GM23338 (cell line): ENCODE measurements around the gene SLAMF8. TPM values are rescaled to one million over a fixed set of nuclear protein-coding genes. Genes with fewer than 3 reads are reported as not detected.

Experiments
- ATAC-seq: fragments of 200-7000 bp; cut with Tn5 transposase; 3 replicates; pipeline ENCODE4 v1.9.1; 2020
- DNase-seq: peaks from one replicate; pipeline ENCODE4 v3.0.0-alpha.2; 2015; ENCODE audit warnings: low spot score
- H2AFZ ChIP-seq: fragments of 200-600 bp; sonication (generic); 2 replicates; pipeline ENCODE4 v1.8.0; 2016; ENCODE audit warnings: antibody characterized with exemption, mild to moderate bottlenecking, moderate library complexity
- H3F3A ChIP-seq: fragments of 200-600 bp; sonication (generic); replicated peaks from 2 replicates; pipeline ENCODE4 v1.8.0; 2017; ENCODE audit warnings: antibody characterized with exemption, mixed run types, low read depth
- H3K27ac ChIP-seq: fragments of 200-600 bp; sonication (generic); 2 replicates; pipeline ENCODE4 v1.6.1; 2016; ENCODE audit warnings: low read depth
- H3K27me3 ChIP-seq: fragments of 200-600 bp; sonication (generic); 2 replicates; pipeline ENCODE4 v1.8.0; 2016; ENCODE audit warnings: mild to moderate bottlenecking, mixed run types, moderate library complexity; ENCODE audit not compliant: insufficient read depth
- H3K36me3 ChIP-seq: fragments of 200-600 bp; sonication (generic); 2 replicates; pipeline ENCODE4 v1.8.0; 2016; ENCODE audit warnings: mild to moderate bottlenecking; ENCODE audit not compliant: insufficient read depth
- H3K4me1 ChIP-seq: fragments of 200-600 bp; sonication (generic); 2 replicates; pipeline ENCODE4 v1.8.0; 2016; ENCODE audit warnings: mild to moderate bottlenecking, moderate library complexity; ENCODE audit not compliant: insufficient read depth
- H3K4me2 ChIP-seq: fragments of 200-600 bp; sonication (generic); 2 replicates; pipeline ENCODE4 v1.7.1; 2017; ENCODE audit warnings: mixed run types
- H3K4me3 ChIP-seq: fragments of 200-600 bp; sonication (generic); 2 replicates; pipeline ENCODE4 v1.6.1; 2016; ENCODE audit warnings: mixed run types
- H3K79me2 ChIP-seq: fragments of 200-600 bp; sonication (generic); replicated peaks from 2 replicates; pipeline ENCODE4 v1.8.0; 2017; ENCODE audit warnings: mild to moderate bottlenecking; ENCODE audit not compliant: insufficient read depth
- H3K9me2 ChIP-seq: fragments of 200-600 bp; sonication (generic); 2 replicates; pipeline ENCODE4 v1.8.0; 2017; ENCODE audit not compliant: insufficient read depth
- H4K20me1 ChIP-seq: fragments of 200-600 bp; sonication (generic); replicated peaks from 2 replicates; pipeline ENCODE4 v1.8.0; 2017; ENCODE audit warnings: mild to moderate bottlenecking; ENCODE audit not compliant: insufficient read depth
- H3K27ac Mint-ChIP-seq: 2 replicates; pipeline ENCODE4 v1.8.0; 2020; ENCODE audit warnings: inconsistent platforms, mild to moderate bottlenecking, moderate library complexity, mixed read lengths
- H3K27me3 Mint-ChIP-seq: 3 replicates; pipeline ENCODE4 v1.8.0; 2022; ENCODE audit warnings: low read depth, mild to moderate bottlenecking, moderate library complexity, mixed read lengths, inconsistent platforms; ENCODE audit not compliant: insufficient read depth, poor library complexity
- H3K36me3 Mint-ChIP-seq: 3 replicates; pipeline ENCODE4 v1.8.0; 2021; ENCODE audit warnings: low read depth, mild to moderate bottlenecking, inconsistent platforms, moderate library complexity, mixed read lengths
- H3K4me1 Mint-ChIP-seq: 3 replicates; pipeline ENCODE4 v1.8.0; 2020; ENCODE audit warnings: mild to moderate bottlenecking, inconsistent platforms, mixed read lengths
- H3K4me3 Mint-ChIP-seq: 3 replicates; pipeline ENCODE4 v1.8.0; 2021; ENCODE audit warnings: moderate library complexity, mild to moderate bottlenecking, inconsistent platforms, mixed read lengths
- H3K9me3 Mint-ChIP-seq: 3 replicates; pipeline ENCODE4 v1.8.0; 2020; ENCODE audit warnings: moderate library complexity, mild to moderate bottlenecking, inconsistent platforms, mixed read lengths
- CREB1 ChIP-seq: fragments of 250-450 bp; sonication (Bioruptor Pico); IDR thresholded peaks from 2 replicates; pipeline ENCODE4 v1.5.0; 2020; ENCODE audit warnings: low read depth, mild to moderate bottlenecking, moderate library complexity
- ETS1 ChIP-seq: IDR thresholded peaks from 2 replicates; pipeline ENCODE4 v1.6.1; 2016; ENCODE audit warnings: antibody characterized with exemption
- EZH2 ChIP-seq: fragments of 200-600 bp; sonication (generic); IDR thresholded peaks from one replicate; pipeline ENCODE4 v1.8.0; 2017; ENCODE audit warnings: antibody characterized with exemption, mild to moderate bottlenecking, low read depth; ENCODE audit not compliant: unreplicated experiment
- EZH2phosphoT487 ChIP-seq: fragments of 200-600 bp; sonication (generic); IDR thresholded peaks from one replicate; pipeline ENCODE4 v1.8.1; 2018; ENCODE audit warnings: antibody characterized with exemption; ENCODE audit not compliant: unreplicated experiment
- NANOG ChIP-seq: IDR thresholded peaks from 2 replicates; pipeline ENCODE4 v1.6.1; 2016; ENCODE audit warnings: antibody characterized with exemption, borderline replicate concordance
- POLR2AphosphoS5 ChIP-seq: IDR thresholded peaks from 2 replicates; pipeline ENCODE4 v1.6.1; 2016; ENCODE audit warnings: antibody characterized with exemption, low read depth
- REST ChIP-seq: IDR thresholded peaks from one replicate; pipeline ENCODE4 v1.6.1; 2018; ENCODE audit warnings: antibody characterized with exemption; ENCODE audit not compliant: unreplicated experiment
- STAT1 ChIP-seq: IDR thresholded peaks from one replicate; pipeline ENCODE4 v1.6.1; 2016; ENCODE audit warnings: antibody characterized with exemption; ENCODE audit not compliant: unreplicated experiment
- ZNF114 ChIP-seq: fragments of 250-450 bp; sonication (Bioruptor Pico); IDR thresholded peaks from 2 replicates; pipeline ENCODE4 v1.5.0; 2020; ENCODE audit warnings: mild to moderate bottlenecking, moderate library complexity
- polyA plus RNA-seq: library from polyadenylated mRNA; unstranded; fragments of >200 nt; fragmentation: Nextera tagmentation; extraction: Ambion mirVana; gene quantifications from 2 replicates; pipeline ENCODE4 v1.2.1, GENCODE V29; 2016
- total RNA-seq: library from RNA; depleted of rRNA; stranded (reverse); fragments of >200 nt; shearing (Covaris generic); gene quantifications from 2 replicates; pipeline ENCODE4 v1.2.3, GENCODE V29; 2014

Gene SLAMF8
- total and polyA plus RNA-seq, 2 experiments from 2014 or later, result not detected

GRCh38 chr1:159839116-159839849 is 12.6 kb downstream of the SLAMF8 start:
- ATAC-seq, result no peak
- no peaks in the 10 kb centered on the region; the same call in 1 of the 2 replicates for H3K9me2 ChIP-seq
- H3K4me1 ChIP-seq, result no peaks in the 10 kb centered on the region; the same call in 1 of the 2 replicates
- H3K4me3 ChIP-seq, result no peak overlapping the region
- Mint-ChIP-seq H3K27ac (no peak overlapping the region), H3K27me3 (peaks cover 4% of the 10 kb centered on the region), H3K9me3 (no peaks in the 10 kb centered on the region), H3K36me3 (no peaks in the 10 kb centered on the region), H3K4me1 (peaks cover 6% of the 10 kb centered on the region; the same call in 2 of the 3 replicates), H3K4me3 (no peak overlapping the region)
- H3K79me2 ChIP-seq, result no peaks in the 10 kb centered on the region
- DNase-seq, result no peak
- no peaks in the 10 kb centered on the region for H3K36me3 ChIP-seq
- TF ChIP-seq EZH2phosphoT487, result no peak
- no peak for TF ChIP-seq STAT1
- no peak for TF ChIP-seq EZH2
- TF ChIP-seq ETS1, result no peak
- no peak for TF ChIP-seq CREB1 (CRISPR knock-in tag)
- H3K27me3 ChIP-seq, result no peaks in the 10 kb centered on the region
- H3K27ac ChIP-seq, result no peak overlapping the region
- no peaks in the 10 kb centered on the region for H3F3A ChIP-seq
- H3K4me2 ChIP-seq, result no peak overlapping the region
- H4K20me1 ChIP-seq, result no peaks in the 10 kb centered on the region
- H2AFZ ChIP-seq, result no peak overlapping the region

GRCh38 chr1:159841749-159842148 is 15.1 kb downstream of the SLAMF8 start:
- no peaks in the 10 kb centered on the region for H3K36me3 ChIP-seq
- H2AFZ ChIP-seq, result peak overlapping the region; percentile 23; the same call in 1 of the 2 replicates
- H3K27me3 ChIP-seq, result no peaks in the 10 kb centered on the region
- Mint-ChIP-seq H3K27me3 (peaks cover 4% of the 10 kb centered on the region), H3K27ac (no peak overlapping the region), H3K36me3 (no peaks in the 10 kb centered on the region), H3K4me3 (no peak overlapping the region), H3K4me1 (peaks cover 6% of the 10 kb centered on the region), H3K9me3 (no peaks in the 10 kb centered on the region)
- DNase-seq (no peak), ATAC-seq (no peak)
- no peaks in the 10 kb centered on the region; the same call in 1 of the 2 replicates for H3K4me1 ChIP-seq
- no peak overlapping the region for H3K4me2 ChIP-seq
- no peak overlapping the region for H3K27ac ChIP-seq
- no peaks in the 10 kb centered on the region for H4K20me1 ChIP-seq
- TF ChIP-seq EZH2, result no peak
- TF ChIP-seq CREB1 (CRISPR knock-in tag), result no peak
- no peak for TF ChIP-seq ZNF114 (CRISPR knock-in tag)
- TF ChIP-seq REST, result no peak
- TF ChIP-seq POLR2AphosphoS5, result no peak
- no peak for TF ChIP-seq NANOG
- no peak for TF ChIP-seq EZH2phosphoT487
- TF ChIP-seq ETS1, result no peak
- H3F3A ChIP-seq, result no peaks in the 10 kb centered on the region
- no peaks in the 10 kb centered on the region for H3K79me2 ChIP-seq
- H3K9me2 ChIP-seq, result no peaks in the 10 kb centered on the region; the same call in 1 of the 2 replicates
- H3K4me3 ChIP-seq, result no peak overlapping the region
